GM12865 (cell line): ENCODE results near the gene KNDC1.

ENCODE experiments used
- DNase-seq: peaks from one replicate; pipeline ENCODE4 v3.0.0; 2010; ENCODE audit warnings: low read depth
- H3K4me3 ChIP-seq: 2 replicates; pipeline ENCODE4 v1.5.1; 2011; ENCODE audit warnings: mild to moderate bottlenecking, low read depth, low read length, control low read depth
- TF ChIP-seq, protein P1 (sequence below): IDR thresholded peaks from 2 replicates; pipeline ENCODE4 v1.5.1; 2011; ENCODE audit warnings: low read length, control low read depth, low read depth, inconsistent platforms; ENCODE audit not compliant: insufficient read depth; ENCODE audit errors: missing control alignments

KNDC1 gene

DNA sequence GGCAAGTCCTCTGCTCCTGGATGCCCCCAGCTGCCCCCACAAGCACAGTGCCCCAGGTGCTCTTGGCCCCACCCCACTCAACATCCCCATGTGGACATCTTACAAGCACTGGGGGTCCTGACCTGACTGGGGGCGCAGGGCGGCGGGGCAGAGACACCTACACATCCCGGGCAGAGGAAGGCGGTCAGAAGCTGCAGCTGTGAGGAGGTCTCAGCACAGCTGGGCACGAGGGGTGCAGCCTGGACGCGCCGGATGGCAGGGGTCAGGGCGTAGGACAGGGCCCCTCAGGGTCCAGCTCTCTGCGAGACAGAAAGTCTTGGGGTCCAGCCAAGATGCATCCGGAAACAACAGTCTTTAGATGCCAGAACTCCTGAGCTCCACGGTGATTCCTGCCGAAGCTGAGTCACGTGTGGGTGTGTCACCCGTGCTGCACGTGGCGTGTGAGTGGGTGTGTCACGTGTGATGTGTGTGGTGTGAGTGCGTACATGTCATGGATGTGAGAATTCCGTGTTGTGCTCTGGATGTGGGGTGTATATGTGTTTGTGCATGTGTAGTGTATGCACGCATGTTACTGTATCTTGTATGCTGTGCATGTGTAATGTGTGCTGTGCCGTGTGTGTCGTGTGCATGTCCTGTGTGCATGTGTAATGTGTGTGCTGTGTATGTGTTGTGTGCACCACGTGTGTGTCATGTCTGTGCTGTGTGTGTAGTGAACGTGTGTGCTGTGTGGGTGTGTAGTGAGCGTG, 82.8 kb downstream of the KNDC1 start:
- TF ChIP-seq, protein P1, sequence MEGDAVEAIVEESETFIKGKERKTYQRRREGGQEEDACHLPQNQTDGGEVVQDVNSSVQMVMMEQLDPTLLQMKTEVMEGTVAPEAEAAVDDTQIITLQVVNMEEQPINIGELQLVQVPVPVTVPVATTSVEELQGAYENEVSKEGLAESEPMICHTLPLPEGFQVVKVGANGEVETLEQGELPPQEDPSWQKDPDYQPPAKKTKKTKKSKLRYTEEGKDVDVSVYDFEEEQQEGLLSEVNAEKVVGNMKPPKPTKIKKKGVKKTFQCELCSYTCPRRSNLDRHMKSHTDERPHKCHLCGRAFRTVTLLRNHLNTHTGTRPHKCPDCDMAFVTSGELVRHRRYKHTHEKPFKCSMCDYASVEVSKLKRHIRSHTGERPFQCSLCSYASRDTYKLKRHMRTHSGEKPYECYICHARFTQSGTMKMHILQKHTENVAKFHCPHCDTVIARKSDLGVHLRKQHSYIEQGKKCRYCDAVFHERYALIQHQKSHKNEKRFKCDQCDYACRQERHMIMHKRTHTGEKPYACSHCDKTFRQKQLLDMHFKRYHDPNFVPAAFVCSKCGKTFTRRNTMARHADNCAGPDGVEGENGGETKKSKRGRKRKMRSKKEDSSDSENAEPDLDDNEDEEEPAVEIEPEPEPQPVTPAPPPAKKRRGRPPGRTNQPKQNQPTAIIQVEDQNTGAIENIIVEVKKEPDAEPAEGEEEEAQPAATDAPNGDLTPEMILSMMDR = no peak
- no peak for DNase-seq
- no peak overlapping the region for H3K4me3 ChIP-seq

DNA sequence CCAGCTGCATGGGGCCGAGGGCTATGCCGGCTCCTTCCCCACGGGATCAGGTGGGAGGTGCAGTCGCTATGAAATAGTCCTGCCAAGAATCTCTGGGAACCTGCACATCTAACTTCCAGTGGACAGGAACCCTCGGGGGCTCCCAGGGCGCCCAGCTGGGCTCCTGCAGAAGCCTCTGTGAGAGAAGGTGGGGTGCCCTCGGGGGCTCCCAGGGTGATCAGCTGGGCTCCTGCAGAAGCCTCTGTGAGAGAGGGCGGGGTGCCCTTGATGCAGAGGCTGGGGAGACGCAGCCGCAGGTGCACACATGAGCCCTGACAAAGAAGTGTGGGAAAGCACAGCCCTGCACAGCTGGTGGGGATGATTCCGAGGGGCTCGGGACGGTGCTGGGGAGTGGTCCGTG, 83.6 kb downstream of the KNDC1 start:
- TF ChIP-seq, protein P1 = no peak
- H3K4me3 ChIP-seq = no peak overlapping the region
- DNase-seq = no peak

DNA sequence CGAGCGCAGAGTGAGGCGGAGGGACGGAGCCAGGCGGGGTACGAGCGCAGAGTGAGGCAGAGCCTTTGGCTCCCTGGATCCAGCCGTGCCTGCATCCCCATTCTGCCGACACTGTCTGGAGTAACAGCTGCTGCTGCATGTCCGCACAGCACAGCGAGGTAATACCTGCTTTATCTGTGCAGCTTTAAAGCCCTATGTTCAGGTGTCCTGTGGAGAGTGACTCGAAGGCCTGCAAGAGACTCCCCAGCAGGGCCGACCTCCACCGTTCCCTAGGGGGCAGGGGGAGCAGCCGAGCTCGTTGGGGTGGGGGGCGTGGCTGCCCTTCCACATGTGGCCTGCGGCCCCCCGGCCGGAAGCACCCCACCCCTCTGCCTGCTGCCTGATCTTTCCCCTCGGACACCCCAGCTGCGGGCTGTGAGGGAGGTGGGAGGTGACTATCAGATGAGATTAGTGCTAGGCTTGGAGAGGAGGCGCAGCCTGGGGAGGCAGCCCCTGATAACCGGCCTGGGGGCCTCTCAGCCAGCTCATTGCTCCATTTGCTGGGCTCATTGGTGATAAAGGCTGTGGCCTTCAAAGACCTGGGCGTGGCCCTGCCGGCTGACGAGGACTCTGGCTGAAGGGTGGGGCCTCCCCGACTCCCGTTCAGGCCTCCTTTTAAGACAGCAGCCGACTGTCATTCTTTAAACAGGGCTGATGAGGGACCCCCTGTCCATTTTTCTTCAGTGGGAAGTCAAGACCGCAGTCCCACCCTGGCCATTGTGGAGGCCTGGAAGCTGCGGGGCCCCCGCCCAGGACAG, 85.6 kb downstream of the KNDC1 start:
- no peak for DNase-seq
- no peak overlapping the region for H3K4me3 ChIP-seq
- TF ChIP-seq, protein P1 = no peak

DNA sequence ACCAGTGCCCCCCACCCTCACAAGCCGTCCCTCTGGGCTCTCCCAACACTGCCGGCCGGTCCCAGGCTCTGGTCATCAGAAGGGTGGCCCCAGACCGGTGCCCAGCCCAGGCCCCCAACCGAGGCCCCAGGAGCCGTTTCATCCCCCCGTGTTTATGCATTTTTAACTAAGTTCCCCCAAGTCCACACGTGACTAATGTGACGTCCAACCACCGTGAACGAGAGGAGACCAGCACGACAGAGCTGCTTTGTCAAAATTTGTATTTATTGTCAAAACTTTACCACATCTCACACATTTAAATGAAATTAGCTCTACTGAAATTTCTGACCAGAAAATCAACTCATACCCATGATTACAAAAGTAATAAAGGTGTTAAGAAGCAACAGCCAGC, 86.2 kb downstream of the KNDC1 start:
- H3K4me3 ChIP-seq = no peak overlapping the region
- DNase-seq = no peak
- TF ChIP-seq, protein P1 = no peak

DNA sequence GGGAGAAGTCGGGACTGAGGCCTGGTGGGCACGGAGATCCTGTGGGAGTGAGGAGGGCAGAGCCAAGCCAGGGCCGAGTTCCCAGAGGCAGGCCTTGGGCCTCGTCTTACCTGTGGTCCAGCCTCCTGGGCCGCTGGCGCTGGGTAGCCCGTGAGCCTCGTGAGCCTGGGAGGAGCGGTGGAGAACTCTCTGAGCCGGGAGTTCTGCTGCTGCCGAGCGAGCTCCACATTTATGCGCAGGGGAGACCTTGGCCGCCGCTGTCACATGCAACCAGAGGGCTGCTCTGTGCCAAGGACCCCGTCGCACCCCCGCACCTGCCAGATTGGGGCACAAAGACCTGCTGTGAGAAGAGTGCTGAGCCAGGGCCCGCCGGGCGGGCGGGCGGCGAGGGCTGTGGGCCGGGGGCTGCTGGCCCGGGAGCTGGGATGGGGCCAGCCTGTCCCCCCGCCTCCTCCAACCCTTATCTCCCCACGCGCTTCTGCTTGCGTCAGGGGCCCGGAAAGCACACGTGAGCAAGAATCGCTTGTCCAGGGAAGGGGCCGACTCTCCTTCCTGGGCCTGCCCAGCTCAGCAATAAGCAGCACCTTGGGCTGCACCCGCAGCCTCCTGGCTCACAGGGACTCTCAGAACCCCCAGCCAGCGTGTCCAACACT, 87.8 kb downstream of the KNDC1 start:
- H3K4me3 ChIP-seq = no peak overlapping the region
- no peak for DNase-seq
- TF ChIP-seq, protein P1 = no peak

DNA sequence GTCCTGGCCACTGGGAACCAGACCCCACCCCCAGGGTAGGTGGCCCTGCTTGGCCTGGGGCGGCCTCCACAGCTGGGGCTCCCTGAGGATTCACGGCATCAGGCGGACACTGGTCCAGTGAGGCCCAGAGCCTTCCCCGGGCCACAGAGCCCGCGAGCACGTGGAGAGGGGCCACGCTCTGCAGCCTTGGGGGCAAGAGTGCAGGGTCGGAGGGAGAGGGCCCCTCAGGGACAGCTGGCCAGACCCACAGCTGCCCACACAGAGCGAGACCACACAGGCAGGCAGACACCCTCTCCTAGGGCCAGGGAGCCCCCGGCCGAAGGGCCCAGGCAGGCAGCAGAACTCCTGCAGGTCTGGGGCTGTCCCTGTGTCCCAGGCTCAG, 88.3 kb downstream of the KNDC1 start:
- no peak overlapping the region for H3K4me3 ChIP-seq
- TF ChIP-seq, protein P1 = no peak
- DNase-seq = no peak
